ENCODE data around the gene MRM2.

DNA sequence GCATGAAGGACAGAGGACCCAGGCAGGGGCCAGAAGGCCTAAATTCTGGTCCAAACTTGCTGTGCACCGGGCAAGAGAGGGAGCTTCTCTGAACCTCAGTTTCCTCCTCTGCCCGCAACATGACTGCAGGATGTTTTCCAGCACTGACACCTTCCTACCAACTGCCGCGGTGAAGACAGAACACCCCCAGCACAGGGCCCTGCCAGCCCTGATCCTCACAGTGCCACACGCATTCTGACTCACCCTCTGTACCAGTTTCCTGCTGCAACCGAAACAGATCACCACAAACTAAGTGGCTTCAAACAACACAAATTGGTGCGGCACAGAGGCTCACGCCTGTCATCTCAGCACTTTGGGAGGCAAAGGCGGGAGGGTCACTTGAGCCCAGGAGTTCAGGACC lies 27.4 kb downstream of the MRM2 start:
- TF ChIP-seq POLR2A (IDR thresholded peaks at IDR 0.05) (no peak), CTCF (IDR thresholded peaks at IDR 0.05) (no peak)

All from right lobe of liver (tissue), 4 donors.